HG03439 (cell line): ENCODE data around the gene TEX19.
"Not testable (repeated sequence)": the region's sequence is repeated elsewhere in the genome, so short reads cannot be mapped to it uniquely, and the experiment has no call there.

Source experiments
- ATAC-seq: cut with Tn5 transposase; IDR thresholded peaks from one replicate; pipeline ENCODE4 v1.9.1; 2021; ENCODE audit warnings: mild to moderate bottlenecking, moderate library complexity; ENCODE audit not compliant: unreplicated experiment

Gene TEX19

GRCh38 chr17:82406131-82406671, 47.2 kb downstream of the TEX19 start:
- no peak for ATAC-seq

- no peak for ATAC-seq
Observed at GRCh38 chr17:82407255-82407654, 48.2 kb downstream of the TEX19 start.

GRCh38 chr17:82408288-82408937, 49.4 kb downstream of the TEX19 start:
- no peak for ATAC-seq

DNA sequence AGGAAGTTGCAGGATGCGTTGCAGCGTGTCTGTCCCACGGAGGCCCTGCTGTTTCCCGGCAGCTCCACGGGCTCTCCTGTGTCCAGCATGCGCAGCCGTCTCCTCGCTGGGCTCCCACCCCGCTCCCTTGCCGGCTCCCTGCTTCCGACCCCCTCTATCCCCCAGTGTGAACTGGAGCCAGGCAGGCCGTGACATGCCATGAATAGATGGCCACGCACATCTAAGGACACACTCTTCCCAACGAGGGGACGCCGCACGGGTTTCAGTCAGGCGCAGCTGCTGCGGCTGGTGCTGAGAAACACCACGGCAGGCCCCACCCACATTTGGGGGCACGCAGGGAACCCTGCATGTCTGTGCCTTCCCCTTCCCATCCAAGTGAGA, 49.9 kb downstream of the TEX19 start:
- ATAC-seq, result no peak

DNA sequence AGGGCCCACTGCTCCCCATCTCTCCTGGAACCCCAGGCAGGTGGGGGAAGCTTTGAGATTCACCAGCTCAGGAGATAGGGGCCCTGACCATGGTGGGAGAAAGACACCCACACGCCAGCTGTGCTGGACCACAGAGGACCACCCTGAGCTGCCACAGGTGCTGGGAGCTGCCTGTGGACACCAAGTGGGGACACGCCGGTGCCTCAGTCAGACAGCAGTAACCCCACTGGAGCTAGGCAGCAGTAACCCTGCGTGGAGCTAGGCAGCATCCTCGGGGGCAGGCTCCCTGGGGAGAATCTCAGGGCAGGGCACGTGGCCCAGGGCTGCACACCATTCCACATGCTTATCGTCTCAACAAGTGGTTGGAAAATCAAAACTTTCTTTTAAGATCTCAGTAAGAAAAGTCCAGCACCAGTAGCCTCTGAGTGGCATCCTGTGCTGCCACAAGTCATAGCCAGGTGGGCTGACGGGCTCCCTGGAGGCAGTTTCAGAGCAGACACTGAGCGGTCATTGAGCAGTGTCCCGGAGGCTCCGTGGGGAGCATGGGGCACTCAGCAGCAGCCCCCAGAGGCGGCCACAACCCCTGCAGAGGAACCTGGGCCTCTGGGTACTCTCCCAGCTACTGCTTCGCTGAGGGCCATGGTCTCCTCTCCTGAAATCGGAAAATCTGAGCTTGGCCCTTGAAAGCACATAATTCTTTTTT, 51.1 kb downstream of the TEX19 start:
- ATAC-seq, result no peak

GRCh38 chr17:82411396-82412053, 52.5 kb downstream of the TEX19 start:
- ATAC-seq, result no peak

- ATAC-seq, result not testable (repeated sequence)
Observed at GRCh38 chr17:82412081-82412480, 53.0 kb downstream of the TEX19 start.

- no peak for ATAC-seq
Observed at GRCh38 chr17:82412535-82413520, 53.8 kb downstream of the TEX19 start.
